Esophagus squamous epithelium (tissue), 4 donors: ENCODE results near the gene NELL1.

ENCODE experiments used
- CTCF ChIP-seq, 6 experiments: fragments of 450-650 bp in 4 of 6; fragments of 200-600 bp in 2 of 6; sonication (generic) in 2 of 6; IDR thresholded peaks; one replicate each; pipeline ENCODE4 v1.5.1; 2016 to 2019; ENCODE audit warnings: antibody characterized with exemption in 6 of 6, mild to moderate bottlenecking in 4 of 6, moderate library complexity in 4 of 6
- POLR2A ChIP-seq, 4 donors: fragments of 450-650 bp; IDR thresholded peaks; one replicate each; pipeline ENCODE4 v1.6.1; 2017; ENCODE audit warnings: antibody characterized with exemption in 4 of 4, mild to moderate bottlenecking in 4 of 4, moderate library complexity in 3 of 4

- TF ChIP-seq POLR2A (IDR thresholded peaks at IDR 0.05): no peak
- no peak for TF ChIP-seq CTCF (IDR thresholded peaks at IDR 0.05)
Observed at GRCh38 chr11:20707876-20708275, 38.5 kb downstream of the NELL1 start.
